HG03520 (cell line): ENCODE results near the gene CTSW.

Experiments used
- ATAC-seq: cut with Tn5 transposase; IDR thresholded peaks from one replicate; pipeline ENCODE4 v1.9.1; 2021; ENCODE audit warnings: mild to moderate bottlenecking, moderate library complexity; ENCODE audit not compliant: unreplicated experiment

Gene CTSW

DNA sequence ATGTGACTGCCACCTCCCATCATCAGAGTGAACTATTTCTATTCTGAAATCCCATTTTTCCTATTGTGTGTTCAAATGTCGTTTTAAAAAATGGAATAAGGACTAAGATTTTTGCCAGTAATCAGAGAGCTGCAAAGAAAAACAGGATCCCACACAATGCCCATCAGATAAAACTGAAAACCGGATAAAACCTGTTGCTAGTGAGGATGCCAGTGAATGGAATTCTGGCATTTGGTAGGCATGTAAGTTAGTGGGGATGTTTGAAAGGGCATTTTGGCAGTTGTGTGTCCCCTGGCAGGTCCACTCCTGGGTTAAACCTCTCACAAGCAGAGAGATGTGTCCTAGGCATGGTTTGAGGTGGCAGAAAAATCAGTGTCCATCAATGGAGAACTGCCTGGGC lies 45.8 kb downstream of the CTSW start:
- no peak for ATAC-seq

DNA sequence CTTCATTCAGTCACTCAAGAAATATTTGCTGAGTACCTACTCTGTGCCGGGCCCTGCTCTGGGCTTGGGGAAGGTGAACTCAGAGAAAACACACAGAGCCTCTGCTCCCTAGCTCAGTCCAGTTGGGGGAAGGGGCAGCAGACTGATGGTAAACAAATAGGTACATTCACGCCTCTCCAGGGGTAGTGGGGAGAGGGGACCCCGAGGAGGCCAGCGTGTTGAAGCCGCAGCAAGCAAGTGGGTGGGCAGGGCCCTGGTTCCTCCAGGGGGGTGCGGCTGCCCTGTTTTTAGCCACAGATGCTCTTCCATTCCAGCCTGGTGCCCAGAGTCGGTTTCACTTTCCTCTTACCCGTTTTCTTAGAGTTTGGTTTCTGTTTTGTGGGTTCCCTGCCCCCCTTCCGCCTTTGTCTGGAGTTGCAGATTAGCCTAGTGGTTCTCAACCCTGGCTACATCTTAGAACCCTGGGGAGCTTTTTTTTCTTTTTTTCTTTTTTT lies 48.3 kb downstream of the CTSW start:
- no peak for ATAC-seq

DNA sequence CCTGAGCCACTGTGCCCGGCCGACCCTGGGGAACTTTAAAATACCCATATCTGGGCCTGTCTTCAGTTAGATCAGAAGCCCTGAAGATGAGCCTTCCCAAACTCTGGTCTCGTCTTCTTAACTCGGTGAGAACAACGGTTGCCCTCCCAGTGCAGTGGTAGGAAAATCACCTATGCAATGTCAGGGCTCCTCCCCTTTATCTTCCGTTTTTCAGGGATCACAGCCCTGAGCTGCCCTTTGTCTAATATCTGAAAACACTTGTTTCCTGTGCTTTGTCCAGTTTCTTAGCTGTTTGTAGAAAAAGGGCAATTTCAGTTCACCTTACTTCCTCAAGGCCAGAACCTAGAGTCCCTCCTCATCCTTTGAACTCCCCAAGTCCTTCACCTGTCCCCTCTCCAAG lies 49.0 kb downstream of the CTSW start:
- ATAC-seq, result no peak

DNA sequence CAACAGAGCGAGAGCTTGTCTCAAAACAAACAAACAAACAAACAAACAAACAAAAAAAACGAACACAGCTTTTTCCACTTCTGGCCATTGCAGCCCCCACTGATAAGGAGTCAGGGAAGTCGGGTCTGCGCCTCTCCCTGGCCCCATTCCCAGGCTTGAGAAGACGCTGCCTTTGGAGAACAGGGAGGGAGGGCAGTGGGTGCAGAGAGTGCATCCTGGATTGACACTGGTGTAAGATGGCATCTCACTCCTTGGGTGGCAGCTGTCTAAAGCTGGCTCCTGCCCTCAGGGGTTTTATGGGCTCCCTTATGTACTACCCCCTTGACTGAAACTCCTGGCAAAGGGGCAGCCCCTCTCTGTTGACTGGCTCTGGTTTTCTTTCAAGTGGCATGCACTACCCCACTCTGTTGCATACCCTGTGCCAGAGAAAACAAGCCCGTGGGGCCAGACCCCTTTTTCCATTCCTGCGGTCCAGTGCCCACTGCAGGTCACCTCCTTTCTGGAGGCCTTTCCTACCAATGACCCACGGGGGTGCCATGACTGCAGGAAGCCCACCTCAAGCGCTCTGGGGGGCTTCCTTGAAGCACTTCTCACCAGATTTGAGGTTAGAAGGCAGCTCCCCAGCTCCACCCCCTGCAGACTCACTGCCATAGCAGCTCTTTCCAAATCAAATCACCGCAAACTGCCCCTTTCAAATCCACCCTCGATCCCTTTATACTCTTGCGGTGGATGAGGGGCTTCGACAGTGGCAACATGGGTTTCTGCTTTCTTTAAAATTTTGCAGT lies 52.3 kb downstream of the CTSW start:
- no peak for ATAC-seq

DNA sequence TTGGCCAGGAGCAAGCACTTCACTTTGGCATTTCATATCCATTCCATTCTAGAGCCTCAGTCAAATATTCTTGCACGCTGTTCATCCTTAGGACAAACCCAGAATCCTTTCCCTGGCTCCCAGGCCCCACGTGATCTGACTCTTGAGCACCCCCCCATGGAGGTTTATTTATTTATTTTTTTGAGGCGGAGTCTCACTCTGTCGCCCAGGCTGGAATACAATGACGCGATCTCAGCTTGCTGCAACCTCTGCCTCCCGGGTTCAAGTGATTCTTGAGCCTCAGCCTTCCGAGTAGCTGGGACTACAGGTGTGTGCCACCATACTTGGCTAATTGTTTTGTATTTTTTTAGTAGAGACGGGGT lies 52.9 kb downstream of the CTSW start:
- no peak for ATAC-seq
